ENCODE data around the gene MAGI2. TPM values are rescaled to one million over a fixed set of nuclear protein-coding genes. Genes with fewer than 3 reads are reported as not detected.

Gene MAGI2
- total RNA-seq, 1 experiment from 2014 or later = 0.22 TPM

- Histone ChIP-seq H3K4me1 (ENCODE audit: control insufficient read depth in 1 of 2, insufficient read depth in 2 of 2, low read length in 2 of 2) (no peaks in the 10 kb centered on the region), H2AFZ (ENCODE audit: low read depth, low read length, poor library complexity, severe bottlenecking) (no peak overlapping the region), H3K36me3 (ENCODE audit: control insufficient read depth in 1 of 2, insufficient read depth in 2 of 2, low read length in 2 of 2) (no peaks in the 10 kb centered on the region), H3K4me3 (replicated peaks in 1 of 2; ENCODE audit: low read depth in 1 of 2, low read length in 2 of 2) (no peak overlapping the region), H3K9me3 (ENCODE audit: control insufficient read depth in 1 of 2, insufficient read depth in 1 of 2, low read depth in 1 of 2, low read length in 2 of 2) (no peaks in the 10 kb centered on the region), H3K9me2 (ENCODE audit: insufficient read depth) (no peaks in the 10 kb centered on the region), H3K4me2 (ENCODE audit: low read length) (no peak overlapping the region), H3K79me2 (ENCODE audit: insufficient read depth, low read length) (no peaks in the 10 kb centered on the region), H4K20me1 (ENCODE audit: insufficient read depth) (no peaks in the 10 kb centered on the region), H3K27ac (ENCODE audit: low read depth, low read length) (no peak overlapping the region), H3K9ac (ENCODE audit: low read length) (no peak overlapping the region), H3K27me3 (ENCODE audit: insufficient read depth, low read length) (peaks cover 43% of the 10 kb centered on the region)
- CTCF ChIA-PET = no interaction called here
- ATAC-seq = no peak
- intact Hi-C loops (cut with micrococcal nuclease) = no loop called here
- no peak for TF ChIP-seq SRF (IDR thresholded peaks at IDR 0.05; ENCODE audit: low read depth)
- TF ChIP-seq FOSL1 (IDR thresholded peaks at IDR 0.05; ENCODE audit: low read depth) = no peak
- TF ChIP-seq, protein P1, sequence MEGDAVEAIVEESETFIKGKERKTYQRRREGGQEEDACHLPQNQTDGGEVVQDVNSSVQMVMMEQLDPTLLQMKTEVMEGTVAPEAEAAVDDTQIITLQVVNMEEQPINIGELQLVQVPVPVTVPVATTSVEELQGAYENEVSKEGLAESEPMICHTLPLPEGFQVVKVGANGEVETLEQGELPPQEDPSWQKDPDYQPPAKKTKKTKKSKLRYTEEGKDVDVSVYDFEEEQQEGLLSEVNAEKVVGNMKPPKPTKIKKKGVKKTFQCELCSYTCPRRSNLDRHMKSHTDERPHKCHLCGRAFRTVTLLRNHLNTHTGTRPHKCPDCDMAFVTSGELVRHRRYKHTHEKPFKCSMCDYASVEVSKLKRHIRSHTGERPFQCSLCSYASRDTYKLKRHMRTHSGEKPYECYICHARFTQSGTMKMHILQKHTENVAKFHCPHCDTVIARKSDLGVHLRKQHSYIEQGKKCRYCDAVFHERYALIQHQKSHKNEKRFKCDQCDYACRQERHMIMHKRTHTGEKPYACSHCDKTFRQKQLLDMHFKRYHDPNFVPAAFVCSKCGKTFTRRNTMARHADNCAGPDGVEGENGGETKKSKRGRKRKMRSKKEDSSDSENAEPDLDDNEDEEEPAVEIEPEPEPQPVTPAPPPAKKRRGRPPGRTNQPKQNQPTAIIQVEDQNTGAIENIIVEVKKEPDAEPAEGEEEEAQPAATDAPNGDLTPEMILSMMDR (IDR thresholded peaks at IDR 0.05 in 2 of 3, conservative IDR thresholded peaks at IDR 0.05 in 1 of 3; ENCODE audit: borderline replicate concordance in 1 of 3, insufficient read depth in 1 of 3, low read depth in 2 of 3, low read length in 2 of 3) = no peak
- no peak for TF ChIP-seq YY1 (IDR thresholded peaks at IDR 0.05; ENCODE audit: extremely low read depth, insufficient replicate concordance, low read depth, low read length)
- no peak for TF ChIP-seq POLR2AphosphoS5 (IDR thresholded peaks at IDR 0.05; ENCODE audit: low read depth, low read length)
- no peak for TF ChIP-seq SP1 (IDR thresholded peaks at IDR 0.05; ENCODE audit: low read depth)
- TF ChIP-seq POLR2A (IDR thresholded peaks at IDR 0.05; ENCODE audit: borderline replicate concordance, extremely low read depth, insufficient read depth, insufficient read length) = no peak
- TF ChIP-seq ATF3 (IDR thresholded peaks at IDR 0.05) = no peak
- TF ChIP-seq ZFX (IDR thresholded peaks at IDR 0.05) = no peak
- no peak for TF ChIP-seq EZH2 (IDR thresholded peaks at IDR 0.05)
- TF ChIP-seq ELF1 (IDR thresholded peaks at IDR 0.05; ENCODE audit: borderline replicate concordance, low read depth) = no peak
- no peak for TF ChIP-seq REST (IDR thresholded peaks at IDR 0.05; ENCODE audit: low read depth)
- no peak for TF ChIP-seq RAD21 (IDR thresholded peaks at IDR 0.05; ENCODE audit: low read depth)
- no peak for TF ChIP-seq CBX3 (IDR thresholded peaks at IDR 0.05; ENCODE audit: low read depth)
- TF ChIP-seq EGR1 (IDR thresholded peaks at IDR 0.05; ENCODE audit: low read depth) = no peak
- TF ChIP-seq EZH2phosphoT487 (IDR thresholded peaks at IDR 0.05; ENCODE audit: borderline replicate concordance) = no peak
- TF ChIP-seq, protein P2, sequence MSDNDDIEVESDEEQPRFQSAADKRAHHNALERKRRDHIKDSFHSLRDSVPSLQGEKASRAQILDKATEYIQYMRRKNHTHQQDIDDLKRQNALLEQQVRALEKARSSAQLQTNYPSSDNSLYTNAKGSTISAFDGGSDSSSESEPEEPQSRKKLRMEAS (IDR thresholded peaks at IDR 0.05) = no peak
- TF ChIP-seq SIN3A (IDR thresholded peaks at IDR 0.05; ENCODE audit: low read depth) = no peak
- RAD21 ChIA-PET (ENCODE audit: low non-redundant PET in 1 of 2, low total read pairs in 2 of 2, uncharacterized antibody in 2 of 2, unreplicated experiment in 2 of 2) = no interaction called here
- no TSS peak for BruUV-seq (replicated peaks)
- POLR2A ChIA-PET = no interaction called here
- no peak for DNase-seq (ENCODE audit: low read depth, low spot score)
Measured at GRCh38 chr7:78148166-78148894, 1305.1 kb downstream of the MAGI2 start.
